ENCODE measurements around the gene KIF26A. TPM values are rescaled to one million over a fixed set of nuclear protein-coding genes. Genes with fewer than 3 reads are reported as not detected.

KIF26A gene
- total RNA-seq, 1 experiment from 2014 or later, result not detected

- no peak for DNase-seq (ENCODE audit: low spot score)
Observed at GRCh38 chr14:104156142-104156541, 17.8 kb downstream of the KIF26A start.

DNA sequence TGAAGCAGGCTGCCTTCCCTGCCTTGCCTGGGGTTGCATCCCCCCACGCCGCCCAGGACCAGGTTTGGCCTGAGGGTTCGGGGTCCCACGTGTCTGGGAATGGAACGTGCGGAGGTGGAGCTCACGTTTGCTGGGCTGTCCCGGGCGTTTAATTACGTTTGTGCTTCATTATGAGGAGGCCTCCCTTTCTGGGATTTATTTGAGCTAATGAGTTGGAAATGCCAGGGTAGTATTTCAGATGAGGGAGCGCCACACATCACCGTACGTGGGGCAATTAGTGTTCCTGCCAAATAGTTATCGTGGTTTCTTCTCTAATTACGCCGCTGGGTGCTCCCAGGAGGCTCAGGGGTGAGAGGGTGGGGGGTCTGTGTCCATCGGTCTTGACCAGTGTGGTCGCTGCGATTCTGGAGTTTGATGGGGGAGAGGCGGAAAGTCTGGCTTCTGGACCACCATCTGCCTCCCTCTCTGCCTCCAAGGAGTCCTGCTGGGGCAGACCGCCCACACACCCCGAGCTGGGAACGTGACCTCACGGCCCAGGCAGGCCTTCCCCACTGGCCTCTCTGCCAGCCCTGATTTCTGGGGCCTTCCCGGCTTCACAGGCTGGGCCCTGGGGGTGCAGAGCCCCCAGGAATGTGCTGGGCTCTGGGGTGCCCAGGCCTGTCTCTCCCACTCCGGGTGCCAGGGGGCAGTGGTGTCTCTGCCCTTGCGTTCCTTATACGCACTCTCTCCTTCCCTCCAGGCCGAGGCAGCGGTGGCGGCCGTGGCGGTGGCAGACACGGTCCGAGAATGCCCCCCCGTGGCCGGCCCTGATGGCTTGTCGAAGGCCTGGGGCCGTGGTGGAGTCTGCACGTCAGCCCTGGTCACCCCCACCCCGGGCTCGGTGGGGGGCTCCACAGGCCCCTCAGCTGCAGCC lies 18.9 kb downstream of the KIF26A start:
- DNase-seq (ENCODE audit: low spot score), result peak; percentile 23

- DNase-seq (ENCODE audit: low spot score), result no peak
Observed at GRCh38 chr14:104158827-104159798, 20.7 kb downstream of the KIF26A start.

DNA sequence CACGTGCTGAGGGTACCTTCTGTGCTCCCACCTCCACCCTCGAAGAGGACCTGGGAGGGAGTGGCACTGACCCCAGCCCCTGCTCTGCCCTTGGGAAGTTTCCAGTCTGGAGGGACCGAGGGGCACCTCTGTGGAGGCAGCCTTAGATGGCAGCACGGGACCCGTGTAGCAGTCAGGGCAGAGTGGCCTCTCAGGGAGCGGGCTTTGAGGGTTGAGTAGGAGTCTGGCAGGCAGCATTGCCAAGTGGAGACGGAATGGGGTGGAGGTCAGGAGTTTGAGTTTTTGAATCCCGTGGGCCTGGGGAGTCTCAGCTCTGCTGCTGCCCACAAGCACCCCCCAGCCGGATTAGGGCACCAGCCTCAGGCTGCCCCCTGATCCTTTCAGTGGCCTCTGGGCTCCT lies 21.6 kb downstream of the KIF26A start:
- no peak for DNase-seq (ENCODE audit: low spot score)

GRCh38 chr14:104161602-104162367 lies 23.4 kb downstream of the KIF26A start:
- DNase-seq (ENCODE audit: low spot score), result no peak

DNA sequence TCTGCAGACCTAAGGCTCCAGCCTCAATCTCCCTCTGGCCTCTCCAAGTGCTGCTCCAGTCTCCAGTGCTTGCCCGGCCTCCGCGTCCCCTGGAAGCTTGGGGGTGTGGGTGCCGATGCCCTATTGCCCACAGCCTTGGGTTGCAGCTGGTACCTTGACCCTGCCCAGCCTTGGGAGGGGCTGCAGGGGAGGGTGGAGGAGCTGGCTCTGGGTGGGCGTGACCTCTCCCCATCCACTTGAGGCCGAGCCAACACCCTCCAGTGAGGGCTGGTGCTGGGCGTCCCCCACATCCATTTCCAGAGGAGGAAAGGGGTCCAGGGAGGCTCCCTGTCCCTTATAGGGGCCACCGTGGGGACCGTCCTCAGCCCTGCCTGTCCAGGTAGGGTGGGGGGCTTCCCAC lies 24.1 kb downstream of the KIF26A start:
- DNase-seq (ENCODE audit: low spot score), result no peak

GRCh38 chr14:104163541-104163940 lies 25.2 kb downstream of the KIF26A start:
- no peak for DNase-seq (ENCODE audit: low spot score)

DNA sequence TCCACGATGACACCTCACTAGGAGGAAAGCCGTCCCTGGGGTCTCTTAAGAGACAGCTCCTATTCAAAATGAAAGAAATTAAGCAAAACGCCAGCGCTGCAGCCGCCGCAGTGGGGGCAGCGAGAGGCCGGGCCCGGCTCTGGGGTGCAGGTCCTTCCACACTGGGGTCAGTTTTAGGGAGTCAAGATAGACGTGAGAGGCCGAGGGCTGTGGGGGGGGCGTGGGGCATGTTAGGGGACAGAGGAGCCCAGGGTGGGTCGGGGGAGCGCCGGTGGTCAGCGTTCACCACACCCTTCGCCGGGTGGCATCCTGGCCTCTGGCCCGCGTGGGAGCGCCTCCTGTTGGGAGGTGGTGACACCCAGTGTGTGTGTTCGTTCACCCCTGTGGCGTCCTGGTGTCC lies 25.7 kb downstream of the KIF26A start:
- DNase-seq (ENCODE audit: low spot score), result no peak

- DNase-seq (ENCODE audit: low spot score), result no peak
Observed at GRCh38 chr14:104164512-104164911, 26.1 kb downstream of the KIF26A start.

GRCh38 chr14:104166698-104167097 lies 28.3 kb downstream of the KIF26A start:
- DNase-seq (ENCODE audit: low spot score), result no peak

- DNase-seq (ENCODE audit: low spot score), result no peak
Observed at GRCh38 chr14:104168603-104169002, 30.2 kb downstream of the KIF26A start.

- DNase-seq (ENCODE audit: low spot score), result no peak
Observed at GRCh38 chr14:104169005-104169698, 30.8 kb downstream of the KIF26A start.

DNA sequence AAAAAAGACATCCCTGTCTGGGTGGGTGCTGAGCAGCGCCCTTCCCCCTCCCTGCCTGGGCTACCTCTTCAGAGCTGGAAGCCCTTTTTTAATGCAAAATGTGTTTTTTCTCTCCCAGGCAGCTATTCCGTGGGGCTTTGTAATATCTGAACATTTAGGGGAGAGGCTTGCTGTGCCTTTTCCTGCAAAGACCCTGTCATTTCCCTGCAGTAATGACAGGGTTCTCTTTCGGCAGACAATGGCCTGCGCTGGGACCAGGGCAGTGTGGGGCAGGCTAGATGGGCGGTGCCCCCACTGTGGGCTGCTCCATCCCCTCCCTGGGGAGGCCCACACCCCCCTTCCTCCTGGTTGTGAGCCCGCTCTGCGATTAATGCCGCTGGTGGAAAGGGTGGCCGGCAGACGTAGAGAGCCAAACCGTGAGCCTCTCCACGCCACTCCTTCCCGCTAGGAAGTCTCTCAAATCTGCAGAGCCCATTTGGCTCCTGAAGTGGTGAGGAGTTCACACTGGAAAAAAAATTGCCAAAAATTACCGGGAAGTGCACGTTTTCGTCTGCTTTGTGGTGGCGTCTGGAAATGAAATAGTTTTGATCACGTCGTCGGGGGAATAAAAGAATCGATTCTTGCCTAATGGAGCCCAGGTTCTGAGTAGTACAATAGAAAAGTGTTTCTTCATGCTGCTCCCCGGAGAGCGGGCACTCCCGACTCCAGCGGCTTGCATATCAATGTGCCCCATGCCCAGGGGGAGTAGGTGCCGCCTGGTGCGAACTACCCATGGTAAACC lies 31.5 kb downstream of the KIF26A start:
- no peak for DNase-seq (ENCODE audit: low spot score)

DNA sequence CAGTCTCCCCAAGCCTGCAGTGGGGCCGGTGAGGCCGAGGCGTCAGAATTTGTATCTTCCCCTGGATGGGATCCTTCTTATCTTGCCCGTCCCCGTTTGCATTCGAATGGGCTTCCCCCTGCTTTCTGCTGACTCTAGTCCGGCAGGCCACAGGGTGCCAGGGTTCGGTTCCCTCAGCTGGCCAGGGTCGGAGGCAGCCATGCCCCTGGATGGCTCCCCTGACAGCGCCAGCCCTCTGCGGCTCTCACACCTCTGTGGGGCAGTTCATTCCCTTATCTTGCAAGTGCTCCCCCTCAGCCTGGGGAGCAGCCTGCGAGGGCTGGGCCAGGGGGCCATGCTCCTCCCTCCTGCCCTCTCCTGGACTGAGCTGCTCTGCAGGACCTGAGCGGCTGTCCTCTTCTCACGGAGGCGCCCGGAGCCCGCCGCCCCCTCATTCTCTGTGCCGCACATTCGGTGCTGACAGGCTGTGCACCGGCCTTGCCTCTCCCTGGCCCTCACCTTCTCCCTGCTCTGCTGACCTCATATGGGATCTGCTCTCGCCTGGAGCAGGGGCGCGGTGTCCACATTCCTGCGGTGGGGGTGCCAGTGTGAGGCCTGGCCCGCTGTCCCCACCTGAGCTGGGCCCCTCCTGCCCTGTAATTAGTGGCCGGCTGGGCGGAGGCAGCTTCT lies 32.8 kb downstream of the KIF26A start:
- DNase-seq (ENCODE audit: low spot score), result no peak

- no peak for DNase-seq (ENCODE audit: low spot score)
Observed at GRCh38 chr14:104171895-104172294, 33.5 kb downstream of the KIF26A start.

DNA sequence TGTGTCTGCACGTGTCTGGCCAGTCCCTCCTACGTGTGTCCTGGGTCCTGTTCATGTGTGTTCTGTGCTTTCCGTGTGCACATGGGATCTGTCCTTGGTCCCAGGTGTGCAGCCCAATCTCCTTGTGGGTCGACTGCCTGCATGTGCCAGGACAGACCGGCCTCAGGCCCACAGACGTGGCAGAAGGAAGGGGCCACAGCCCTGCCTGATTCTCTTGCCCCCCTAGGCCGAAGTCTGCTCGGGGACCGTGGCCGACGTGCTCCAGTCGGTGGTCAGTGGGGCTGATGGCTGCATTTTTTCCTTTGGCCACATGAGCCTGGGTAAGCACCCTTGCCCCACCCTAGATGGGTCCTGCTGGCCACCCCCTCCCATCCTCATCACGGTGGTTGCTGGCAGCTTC lies 34.0 kb downstream of the KIF26A start:
- no peak for DNase-seq (ENCODE audit: low spot score)

DNA sequence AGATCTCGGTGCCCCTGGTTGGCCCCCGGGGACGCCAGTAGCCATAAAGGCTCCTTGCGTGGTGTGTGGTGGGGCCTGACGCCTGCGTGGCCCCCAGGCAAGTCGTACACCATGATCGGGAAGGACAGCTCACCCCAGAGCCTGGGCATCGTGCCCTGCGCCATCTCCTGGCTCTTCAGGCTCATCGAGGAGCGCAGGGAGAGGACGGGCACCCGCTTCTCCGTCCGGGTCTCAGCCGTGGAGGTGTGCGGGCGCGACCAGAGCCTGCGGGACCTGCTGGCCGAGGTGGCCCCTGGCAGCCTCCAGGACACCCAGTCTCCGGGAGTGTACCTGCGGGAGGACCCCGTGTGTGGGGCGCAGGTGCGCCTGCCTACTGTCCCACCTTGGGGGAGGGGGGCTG lies 34.5 kb downstream of the KIF26A start:
- DNase-seq (ENCODE audit: low spot score), result no peak

GRCh38 chr14:104174051-104174450 lies 35.7 kb downstream of the KIF26A start:
- DNase-seq (ENCODE audit: low spot score), result no peak

- DNase-seq (ENCODE audit: low spot score), result no peak
Observed at GRCh38 chr14:104175041-104175440, 36.7 kb downstream of the KIF26A start.

- no peak for DNase-seq (ENCODE audit: low spot score)
Observed at GRCh38 chr14:104175811-104176210, 37.4 kb downstream of the KIF26A start.
